HG03342 (cell line): ENCODE measurements around the gene KAZN.

Source experiments
- ATAC-seq: cut with Tn5 transposase; IDR thresholded peaks from one replicate; pipeline ENCODE4 v1.9.1; 2021; ENCODE audit warnings: mild to moderate bottlenecking, moderate library complexity; ENCODE audit not compliant: unreplicated experiment

The KAZN gene

DNA sequence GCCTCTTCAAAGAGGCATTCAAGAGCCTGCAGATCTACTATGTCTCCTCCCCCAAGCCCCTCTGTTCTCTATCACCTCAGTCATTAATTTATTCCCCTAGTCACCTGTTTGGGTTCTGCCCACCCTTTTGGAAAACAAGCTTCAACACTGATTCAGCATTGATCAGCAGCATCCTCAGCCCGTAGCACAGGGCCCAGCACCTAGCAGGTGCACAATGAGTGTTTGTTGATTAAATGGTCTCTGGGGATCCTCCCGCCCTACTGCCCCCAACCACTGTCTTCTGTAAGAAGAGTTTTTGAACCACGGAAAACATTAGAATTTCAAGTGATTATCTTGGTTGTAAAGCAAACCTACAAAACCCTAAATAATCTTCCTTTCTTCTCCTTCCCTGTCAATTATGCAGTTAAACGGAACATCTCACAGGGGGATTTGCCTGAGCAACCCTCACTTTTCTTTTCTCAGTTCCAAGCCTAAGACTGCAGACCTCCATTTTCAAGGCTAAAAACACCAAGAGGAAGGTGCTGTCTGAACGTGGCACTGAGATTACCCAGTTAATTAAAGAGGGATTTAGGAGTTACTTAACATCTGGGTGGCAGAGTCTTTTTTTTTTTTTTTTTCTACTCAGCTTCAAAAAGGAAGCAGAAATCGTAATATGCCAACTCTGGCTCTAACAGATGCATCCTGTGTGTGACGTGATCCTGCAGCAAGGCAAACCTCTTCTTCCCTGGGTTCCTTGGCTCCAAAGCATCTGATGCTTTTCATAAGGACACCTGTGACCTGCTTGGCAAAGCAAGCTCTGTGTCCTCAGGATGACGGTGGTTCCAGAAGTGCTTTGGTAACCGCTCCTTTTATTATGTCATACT lies 163.0 kb downstream of the KAZN start:
- ATAC-seq = no peak

DNA sequence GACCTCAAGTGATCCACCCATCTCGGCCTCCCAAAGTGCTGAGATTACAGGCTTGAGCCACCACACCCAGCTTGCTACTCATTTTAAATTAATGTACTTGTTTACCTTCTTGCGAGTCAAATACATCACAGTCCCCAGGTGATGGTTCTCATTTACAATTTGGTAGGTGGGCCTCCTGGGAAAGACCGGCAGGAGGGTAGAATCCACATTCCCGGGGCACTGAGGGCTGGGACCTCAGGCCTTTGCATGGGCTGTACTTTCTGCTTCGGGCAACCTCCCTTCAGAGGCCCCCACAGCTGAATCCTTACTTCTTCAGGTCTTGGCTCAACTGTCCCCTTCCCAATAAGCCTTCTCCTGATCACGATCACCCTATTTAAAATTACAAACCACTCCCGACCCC lies 165.5 kb downstream of the KAZN start:
- ATAC-seq = no peak

GRCh38 chr1:14765773-14766172 lies 167.3 kb downstream of the KAZN start:
- no peak for ATAC-seq

DNA sequence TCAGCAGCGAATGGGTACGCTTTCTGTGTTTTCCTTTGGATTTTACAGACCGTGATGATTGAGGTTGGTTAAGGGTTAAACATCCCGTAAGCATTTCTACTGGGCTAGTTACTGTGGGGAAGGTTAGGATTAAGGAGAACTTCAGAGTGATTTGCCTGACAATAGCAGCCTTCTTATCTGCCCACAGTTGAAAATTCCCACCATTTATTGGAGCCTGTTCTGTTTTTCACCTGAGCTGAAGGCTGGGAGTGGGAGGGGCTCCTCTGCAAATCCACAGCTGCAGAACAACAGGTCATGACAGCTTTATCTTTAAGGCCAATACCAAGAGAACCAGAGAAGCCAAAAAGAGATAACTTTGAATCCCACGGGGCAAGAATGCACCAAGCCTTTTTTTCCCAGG lies 168.6 kb downstream of the KAZN start:
- ATAC-seq = no peak

DNA sequence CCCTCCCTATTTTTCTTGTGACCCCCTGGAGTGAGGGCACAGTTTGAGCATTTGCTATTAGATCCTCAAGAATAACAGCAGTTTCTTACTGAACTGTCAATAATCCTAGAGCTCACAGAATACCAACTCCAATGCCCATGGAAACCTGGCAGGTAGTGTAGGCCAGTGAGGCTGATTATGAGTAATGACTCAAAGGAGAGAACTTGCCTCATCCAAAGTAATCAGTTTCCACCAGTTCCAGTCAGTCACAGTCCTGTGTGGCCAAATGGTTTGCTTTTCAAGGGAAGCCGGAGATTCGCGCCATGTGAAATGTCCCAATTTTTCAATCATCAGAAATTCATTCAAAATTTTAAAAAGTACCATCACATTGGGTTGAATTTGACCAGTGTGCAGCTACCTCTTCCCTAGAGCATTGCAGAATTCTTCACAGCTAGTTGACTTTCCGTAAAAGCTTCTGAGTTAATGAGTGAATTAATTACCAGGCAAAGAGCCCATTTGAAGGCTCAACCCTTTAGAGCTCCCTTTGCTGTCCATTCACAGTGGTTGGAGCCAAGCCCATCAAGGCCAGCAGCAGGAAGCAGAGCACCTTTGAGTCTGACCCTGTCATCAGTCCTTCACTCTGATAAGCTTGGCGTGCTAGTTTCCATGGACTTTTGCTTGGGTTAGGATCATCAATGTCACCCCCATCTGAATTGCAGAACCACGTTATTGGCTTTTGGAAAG lies 170.3 kb downstream of the KAZN start:
- ATAC-seq = no peak

DNA sequence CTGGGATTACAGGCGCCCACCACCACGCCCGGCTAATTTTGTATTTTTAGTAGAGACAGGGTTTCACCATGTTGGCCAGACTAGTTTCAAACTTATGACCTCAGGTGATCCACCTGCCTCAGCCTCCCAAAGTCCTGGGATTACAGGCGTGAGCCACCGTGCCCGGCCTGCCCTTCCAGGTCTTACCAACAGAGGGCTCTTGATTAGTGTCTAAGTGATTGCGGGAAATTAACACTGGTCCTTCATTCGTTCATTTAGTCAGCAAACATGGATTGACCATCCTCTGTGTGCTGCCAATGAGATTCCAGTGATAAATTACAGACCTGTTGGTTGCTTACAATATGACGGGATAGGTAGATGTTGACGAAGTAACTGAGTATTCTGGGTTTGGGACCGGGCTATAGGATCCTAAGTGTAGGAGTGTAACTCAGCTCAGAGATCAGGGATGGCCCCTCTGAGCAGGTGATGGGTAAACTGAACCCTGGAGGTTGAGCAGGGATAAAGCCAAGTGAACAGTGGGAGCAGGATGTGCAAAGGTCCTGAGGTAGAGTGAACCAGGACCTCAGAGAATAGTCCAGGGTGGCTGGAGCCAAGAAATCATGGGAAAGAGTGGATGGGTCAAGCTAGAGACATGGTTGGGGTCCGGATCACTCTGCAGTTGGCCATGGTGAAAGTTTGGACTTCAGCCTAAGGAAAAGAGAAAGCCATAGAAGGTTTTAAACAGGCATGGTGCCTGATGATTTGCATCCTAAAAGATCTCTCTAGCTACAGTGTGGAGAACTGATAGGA lies 171.2 kb downstream of the KAZN start:
- ATAC-seq = no peak

GRCh38 chr1:14773396-14774025 lies 175.0 kb downstream of the KAZN start:
- ATAC-seq = no peak

- ATAC-seq = no peak
Measured at GRCh38 chr1:14774225-14774624, 175.7 kb downstream of the KAZN start.

GRCh38 chr1:14774988-14775387 lies 176.5 kb downstream of the KAZN start:
- no peak for ATAC-seq

DNA sequence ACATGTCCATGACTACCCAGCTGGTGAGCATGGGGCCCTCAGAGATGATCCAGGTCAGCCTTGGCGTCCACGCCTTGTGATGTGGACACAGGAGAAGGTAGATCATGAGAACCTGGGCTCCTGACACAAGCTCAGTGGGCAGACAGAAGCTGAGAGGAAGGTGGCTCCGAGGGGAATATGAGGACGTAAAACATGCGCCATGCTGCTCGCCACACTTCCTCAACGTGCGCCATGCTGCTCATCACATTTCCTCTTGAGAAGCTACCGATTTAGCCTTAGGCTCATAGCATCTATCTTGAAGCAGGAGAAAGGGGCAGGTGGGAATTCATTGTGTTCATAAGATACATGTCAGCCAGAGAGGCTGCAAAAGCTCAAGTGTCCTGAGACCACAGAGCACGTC lies 176.9 kb downstream of the KAZN start:
- ATAC-seq = no peak

GRCh38 chr1:14777516-14778506 lies 179.3 kb downstream of the KAZN start:
- no peak for ATAC-seq

- ATAC-seq = no peak
Measured at GRCh38 chr1:14778541-14778897, 180.0 kb downstream of the KAZN start.

GRCh38 chr1:14778898-14779865 lies 180.7 kb downstream of the KAZN start:
- ATAC-seq = no peak

GRCh38 chr1:14780271-14780670 lies 181.8 kb downstream of the KAZN start:
- no peak for ATAC-seq

GRCh38 chr1:14781811-14782210 lies 183.3 kb downstream of the KAZN start:
- no peak for ATAC-seq

GRCh38 chr1:14782741-14783591 lies 184.5 kb downstream of the KAZN start:
- no peak for ATAC-seq

DNA sequence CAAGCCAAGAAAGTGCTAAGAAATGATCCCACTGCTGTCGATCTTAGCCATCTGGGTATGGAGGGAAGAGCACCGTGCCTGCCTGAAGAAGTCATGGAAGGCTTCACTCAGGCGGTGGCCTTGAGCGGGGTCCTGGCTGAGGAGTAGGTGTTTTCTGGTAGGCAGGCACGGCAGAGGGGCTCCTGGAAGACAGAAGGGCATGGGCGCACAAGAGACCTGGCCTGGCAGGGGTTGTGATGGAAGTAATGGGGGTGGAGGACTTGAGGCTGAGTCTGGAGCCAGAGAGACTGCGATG lies 185.1 kb downstream of the KAZN start:
- ATAC-seq = no peak
